ENCODE results near the gene PGAM5. TPM values are rescaled to one million over a fixed set of nuclear protein-coding genes. Genes with fewer than 3 reads are reported as not detected.

The PGAM5 gene
- total RNA-seq, 1 experiment from 2014 or later, result 135 TPM

- Histone ChIP-seq H3K36me3 (ENCODE audit: low read depth, low read length) (peaks cover 67% of the 10 kb centered on the region), H3K4me1 (ENCODE audit: insufficient read depth, low read length) (no peaks in the 10 kb centered on the region), H4K20me1 (ENCODE audit: low read length) (no peaks in the 10 kb centered on the region), H3K4me3 (ENCODE audit: low read length) (no peak overlapping the region), H3F3A (ENCODE audit: low read length, unreplicated experiment) (peaks cover 5% of the 10 kb centered on the region), H3K9me2 (replicated peaks; ENCODE audit: low read length) (no peaks in the 10 kb centered on the region), H3K27ac (ENCODE audit: low read length) (no peak overlapping the region), H3K79me2 (ENCODE audit: low read length) (no peaks in the 10 kb centered on the region), H3K9me3 (ENCODE audit: low read length) (no peaks in the 10 kb centered on the region), H2AFZ (ENCODE audit: low read length) (no peak overlapping the region), H3K4me2 (ENCODE audit: low read length) (no peak overlapping the region), H3K9ac (ENCODE audit: low read length) (no peak overlapping the region), H3K27me3 (ENCODE audit: low read length) (no peaks in the 10 kb centered on the region)
- DNase-seq (no peak), ATAC-seq (no peak)
- CTCF ChIA-PET, result no interaction called here
- intact Hi-C loops (cut with micrococcal nuclease), result no loop called here
- POLR2A ChIA-PET (ENCODE audit: unreplicated experiment), result no interaction called here
- TF ChIP-seq CTCF (conservative IDR thresholded peaks at IDR 0.05; ENCODE audit: low read depth, low read length), result no peak
- TF ChIP-seq EZH2 (IDR thresholded peaks at IDR 0.05; ENCODE audit: low read length, unreplicated experiment), result no peak
- TF ChIP-seq EZH2phosphoT487 (IDR thresholded peaks at IDR 0.05; ENCODE audit: borderline replicate concordance, low read length), result no peak
- no TSS peak for BruUV-seq (replicated peaks)
Observed at GRCh38 chr12:132734206-132734605, 23.6 kb downstream of the PGAM5 start.

GRCh38 chr12:132735496-132735895, 24.9 kb downstream of the PGAM5 start:
- H3K4me1 ChIP-seq (ENCODE audit: insufficient read depth, low read length), result no peaks in the 10 kb centered on the region
- peaks cover 77% of the 10 kb centered on the region for H3K36me3 ChIP-seq (ENCODE audit: low read depth, low read length)
- no peak overlapping the region for H3K27ac ChIP-seq (ENCODE audit: low read length)
- no peaks in the 10 kb centered on the region for H3K27me3 ChIP-seq (ENCODE audit: low read length)
- H3K79me2 ChIP-seq (ENCODE audit: low read length), result no peaks in the 10 kb centered on the region
- intact Hi-C loops (cut with micrococcal nuclease), result no loop called here
- no peak overlapping the region for H3K4me2 ChIP-seq (ENCODE audit: low read length)
- CTCF ChIA-PET, result no interaction called here
- no peak for DNase-seq
- BruUV-seq (replicated peaks), result no TSS peak
- no peaks in the 10 kb centered on the region for H4K20me1 ChIP-seq (ENCODE audit: low read length)
- no peak for TF ChIP-seq CTCF (conservative IDR thresholded peaks at IDR 0.05; ENCODE audit: low read depth, low read length)
- TF ChIP-seq EZH2phosphoT487 (IDR thresholded peaks at IDR 0.05; ENCODE audit: borderline replicate concordance, low read length), result no peak
- TF ChIP-seq EZH2 (IDR thresholded peaks at IDR 0.05; ENCODE audit: low read length, unreplicated experiment), result no peak
- no peaks in the 10 kb centered on the region for H3K9me2 ChIP-seq (replicated peaks; ENCODE audit: low read length)
- no peak overlapping the region for H3K9ac ChIP-seq (ENCODE audit: low read length)
- H2AFZ ChIP-seq (ENCODE audit: low read length), result no peak overlapping the region
- H3K4me3 ChIP-seq (ENCODE audit: low read length), result no peak overlapping the region
- ATAC-seq, result no peak
- POLR2A ChIA-PET (ENCODE audit: unreplicated experiment), result no interaction called here
- H3F3A ChIP-seq (ENCODE audit: low read length, unreplicated experiment), result peaks cover 5% of the 10 kb centered on the region
- no peaks in the 10 kb centered on the region for H3K9me3 ChIP-seq (ENCODE audit: low read length)

GRCh38 chr12:132736378-132736777, 25.7 kb downstream of the PGAM5 start:
- H3K79me2 ChIP-seq (ENCODE audit: low read length), result no peaks in the 10 kb centered on the region
- H3K27me3 ChIP-seq (ENCODE audit: low read length), result no peaks in the 10 kb centered on the region
- no peaks in the 10 kb centered on the region for H3K9me2 ChIP-seq (replicated peaks; ENCODE audit: low read length)
- TF ChIP-seq EZH2phosphoT487 (IDR thresholded peaks at IDR 0.05; ENCODE audit: borderline replicate concordance, low read length) (no peak), CTCF (conservative IDR thresholded peaks at IDR 0.05; ENCODE audit: low read depth, low read length) (no peak), EZH2 (IDR thresholded peaks at IDR 0.05; ENCODE audit: low read length, unreplicated experiment) (no peak)
- no peak overlapping the region for H2AFZ ChIP-seq (ENCODE audit: low read length)
- H3F3A ChIP-seq (ENCODE audit: low read length, unreplicated experiment), result peaks cover 1% of the 10 kb centered on the region
- H3K36me3 ChIP-seq (ENCODE audit: low read depth, low read length), result peaks cover 78% of the 10 kb centered on the region
- no peaks in the 10 kb centered on the region for H3K9me3 ChIP-seq (ENCODE audit: low read length)
- ChIA-PET CTCF (no interaction called here), POLR2A (ENCODE audit: unreplicated experiment) (no interaction called here)
- no peak overlapping the region for H3K4me3 ChIP-seq (ENCODE audit: low read length)
- ATAC-seq (no peak), DNase-seq (no peak)
- intact Hi-C loops (cut with micrococcal nuclease), result no loop called here
- H3K4me1 ChIP-seq (ENCODE audit: insufficient read depth, low read length), result no peaks in the 10 kb centered on the region
- no TSS peak for BruUV-seq (replicated peaks)
- H3K4me2 ChIP-seq (ENCODE audit: low read length), result no peak overlapping the region
- H4K20me1 ChIP-seq (ENCODE audit: low read length), result 0 out of 2 replicates have a peak, but pooled peaks cover 2% of the 10 kb centered on the region
- H3K9ac ChIP-seq (ENCODE audit: low read length), result no peak overlapping the region
- no peak overlapping the region for H3K27ac ChIP-seq (ENCODE audit: low read length)
